OCI-LY1 (cell line): ENCODE data around the gene C17orf78.

Experiments used
- H2AFZ ChIP-seq: fragments of 200-600 bp; sonication (generic), shearing (Covaris generic); 2 replicates; pipeline ENCODE4 v1.6.0; 2014; ENCODE audit warnings: antibody characterized with exemption, mild to moderate bottlenecking, low read length
- H3F3A ChIP-seq: fragments of 200-600 bp; sonication (generic), shearing (Covaris generic); 2 replicates; pipeline ENCODE4 v1.6.0; 2014; ENCODE audit warnings: mild to moderate bottlenecking, antibody characterized with exemption, low read length, moderate library complexity; ENCODE audit not compliant: insufficient read depth
- H3K27ac ChIP-seq: fragments of 200-600 bp; sonication (generic); 2 replicates; pipeline ENCODE4 v1.5.1; 2014; ENCODE audit warnings: low read length, mixed run types, mild to moderate bottlenecking, low read depth; ENCODE audit not compliant: poor library complexity, severe bottlenecking
- H3K27me3 ChIP-seq: fragments of 200-600 bp; sonication (generic); 2 replicates; pipeline ENCODE4 v1.6.0; 2014; ENCODE audit warnings: antibody characterized with exemption, mild to moderate bottlenecking, low read length, moderate library complexity; ENCODE audit not compliant: insufficient read depth
- H3K36me3 ChIP-seq: fragments of 200-600 bp; sonication (generic); 2 replicates; pipeline ENCODE4 v1.6.1; 2014; ENCODE audit warnings: mild to moderate bottlenecking, antibody characterized with exemption, low read length, moderate library complexity, mixed read lengths; ENCODE audit not compliant: insufficient read depth
- H3K4me1 ChIP-seq: fragments of 200-600 bp; sonication (generic); 2 replicates; pipeline ENCODE4 v1.5.1; 2014; ENCODE audit warnings: mild to moderate bottlenecking, low read length, moderate library complexity; ENCODE audit not compliant: insufficient read depth, severe bottlenecking
- H3K4me2 ChIP-seq: fragments of 200-600 bp; sonication (generic), shearing (Covaris generic); 2 replicates; pipeline ENCODE4 v1.6.1; 2014; ENCODE audit warnings: low read length
- H3K4me3 ChIP-seq: fragments of 200-600 bp; sonication (generic); 2 replicates; pipeline ENCODE4 v1.5.1; 2014; ENCODE audit warnings: low read length, low read depth, mild to moderate bottlenecking, mixed read lengths; ENCODE audit not compliant: poor library complexity, severe bottlenecking
- H3K79me2 ChIP-seq: fragments of 200-600 bp; shearing (Covaris generic); 2 replicates; pipeline ENCODE4 v1.6.1; 2016; ENCODE audit warnings: mixed run types, low read length, mixed read lengths; ENCODE audit not compliant: insufficient read depth
- H3K9ac ChIP-seq: fragments of 200-600 bp; sonication (generic), shearing (Covaris generic); 2 replicates; pipeline ENCODE4 v1.6.1; 2014; ENCODE audit warnings: mild to moderate bottlenecking, low read length, mixed read lengths
- H3K9me2 ChIP-seq: fragments of 200-600 bp; sonication (generic), shearing (Covaris generic); 2 replicates; pipeline ENCODE4 v1.6.1; 2014; ENCODE audit warnings: low read depth, mild to moderate bottlenecking, low read length, mixed read lengths
- H3K9me3 ChIP-seq: fragments of 200-600 bp; shearing (Covaris generic); 2 replicates; pipeline ENCODE4 v1.6.1; 2014; ENCODE audit warnings: low read length, mixed read lengths
- H4K20me1 ChIP-seq: fragments of 200-600 bp; sonication (generic), shearing (Covaris generic); 2 replicates; pipeline ENCODE4 v1.6.0; 2016; ENCODE audit warnings: mild to moderate bottlenecking, low read length; ENCODE audit not compliant: insufficient read depth
- CTCF ChIP-seq: fragments of 200-600 bp; sonication (generic), shearing (Covaris generic); IDR thresholded peaks from 2 replicates; pipeline ENCODE4 v1.5.1; 2017; ENCODE audit warnings: mild to moderate bottlenecking, antibody characterized with exemption, low read length, moderate library complexity, mixed read lengths
- EZH2 ChIP-seq: fragments of 200-600 bp; sonication (generic), shearing (Covaris generic); IDR thresholded peaks from 2 replicates; pipeline ENCODE4 v1.8.0; 2017; ENCODE audit warnings: borderline replicate concordance, mixed run types, mild to moderate bottlenecking, antibody characterized with exemption, low read length, moderate library complexity, mixed read lengths

Gene C17orf78

GRCh38 chr17:37373530-37374159 lies 2.1 kb upstream of the C17orf78 start:
- H3K9me3 ChIP-seq: no peaks in the 10 kb centered on the region
- H3K27me3 ChIP-seq: no peaks in the 10 kb centered on the region
- H3K4me2 ChIP-seq: no peak overlapping the region
- no peak overlapping the region for H3K27ac ChIP-seq
- no peaks in the 10 kb centered on the region for H3K9me2 ChIP-seq
- H4K20me1 ChIP-seq: no peaks in the 10 kb centered on the region
- H3K36me3 ChIP-seq: no peaks in the 10 kb centered on the region
- no peak overlapping the region for H2AFZ ChIP-seq
- no peaks in the 10 kb centered on the region for H3K79me2 ChIP-seq
- H3K4me3 ChIP-seq: no peak overlapping the region
- no peaks in the 10 kb centered on the region for H3F3A ChIP-seq
- peak; percentile 100 for TF ChIP-seq CTCF
- no peak for TF ChIP-seq EZH2
- no peak overlapping the region for H3K9ac ChIP-seq
- H3K4me1 ChIP-seq: no peaks in the 10 kb centered on the region

GRCh38 chr17:37382056-37382455 lies 6.3 kb downstream of the C17orf78 start:
- Histone ChIP-seq H3K27ac (no peak overlapping the region), H3K9me3 (no peaks in the 10 kb centered on the region), H3K79me2 (no peaks in the 10 kb centered on the region), H3K36me3 (no peaks in the 10 kb centered on the region), H3K4me2 (no peak overlapping the region), H3K4me3 (no peak overlapping the region), H3K9me2 (no peaks in the 10 kb centered on the region), H4K20me1 (no peaks in the 10 kb centered on the region), H3K27me3 (no peaks in the 10 kb centered on the region), H3K4me1 (no peaks in the 10 kb centered on the region), H3K9ac (no peak overlapping the region), H3F3A (no peaks in the 10 kb centered on the region), H2AFZ (no peak overlapping the region)
- TF ChIP-seq CTCF (no peak), EZH2 (no peak)

GRCh38 chr17:37384560-37385149 lies 8.9 kb downstream of the C17orf78 start:
- Histone ChIP-seq H3K9me3 (no peaks in the 10 kb centered on the region), H3K4me1 (no peaks in the 10 kb centered on the region), H3K36me3 (no peaks in the 10 kb centered on the region), H3K9me2 (no peaks in the 10 kb centered on the region), H3K4me2 (no peak overlapping the region), H3K27me3 (no peaks in the 10 kb centered on the region), H3K4me3 (no peak overlapping the region), H3F3A (no peaks in the 10 kb centered on the region), H3K27ac (no peak overlapping the region), H3K9ac (no peak overlapping the region), H2AFZ (no peak overlapping the region), H4K20me1 (no peaks in the 10 kb centered on the region), H3K79me2 (no peaks in the 10 kb centered on the region)
- no peak for TF ChIP-seq EZH2
- no peak for TF ChIP-seq CTCF
